Measurements from ENCODE around the gene BCS1L. TPM values are rescaled to one million over a fixed set of nuclear protein-coding genes. Genes with fewer than 3 reads are reported as not detected.

Gene BCS1L
- total and polyA plus RNA-seq, 12 donors = 16.1 to 97.9 (median 41.5) TPM

DNA sequence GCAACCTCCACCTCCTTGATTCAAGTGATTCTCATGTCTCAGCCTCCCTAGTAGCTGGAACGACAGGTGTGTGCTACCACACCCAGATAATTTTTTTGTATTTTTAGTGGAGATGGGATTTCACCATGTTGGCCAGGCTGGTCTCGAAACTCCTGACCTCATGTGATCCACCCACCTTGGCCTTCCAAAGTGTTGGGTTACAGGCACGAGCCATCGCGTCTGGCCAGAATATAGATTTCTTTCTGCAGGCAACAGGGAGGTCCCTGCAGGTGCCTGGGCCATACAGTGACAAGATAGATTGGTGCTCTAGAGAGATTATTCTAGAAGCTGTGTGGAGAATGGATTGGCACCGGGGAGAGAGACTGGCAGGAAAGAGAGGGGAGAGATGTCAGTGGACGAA is 38.5 kb upstream of the BCS1L start:
- Histone ChIP-seq H3K4me1 (replicated peaks in 1 of 2) (no peaks in the 10 kb centered on the region), H3K4me3 (no peak overlapping the region), H3K36me3 (replicated peaks in 1 of 2) (no peaks in the 10 kb centered on the region), H3K9me3 (replicated peaks in 1 of 3) (no peaks in the 10 kb centered on the region), H3K27me3 (no peaks in the 10 kb centered on the region), H3K27ac (no peak overlapping the region)
- no peak for DNase-seq
- intact Hi-C loops (cut with DNase I) = no loop called here
- WGBS, 4 donors = 77 to 96% (median 80%) methylated on average over 3 to 7 of the region's 7 CpGs
- TF ChIP-seq CTCF (IDR thresholded peaks at IDR 0.05) (no peak), POLR2A (IDR thresholded peaks at IDR 0.05) (no peak)

DNA sequence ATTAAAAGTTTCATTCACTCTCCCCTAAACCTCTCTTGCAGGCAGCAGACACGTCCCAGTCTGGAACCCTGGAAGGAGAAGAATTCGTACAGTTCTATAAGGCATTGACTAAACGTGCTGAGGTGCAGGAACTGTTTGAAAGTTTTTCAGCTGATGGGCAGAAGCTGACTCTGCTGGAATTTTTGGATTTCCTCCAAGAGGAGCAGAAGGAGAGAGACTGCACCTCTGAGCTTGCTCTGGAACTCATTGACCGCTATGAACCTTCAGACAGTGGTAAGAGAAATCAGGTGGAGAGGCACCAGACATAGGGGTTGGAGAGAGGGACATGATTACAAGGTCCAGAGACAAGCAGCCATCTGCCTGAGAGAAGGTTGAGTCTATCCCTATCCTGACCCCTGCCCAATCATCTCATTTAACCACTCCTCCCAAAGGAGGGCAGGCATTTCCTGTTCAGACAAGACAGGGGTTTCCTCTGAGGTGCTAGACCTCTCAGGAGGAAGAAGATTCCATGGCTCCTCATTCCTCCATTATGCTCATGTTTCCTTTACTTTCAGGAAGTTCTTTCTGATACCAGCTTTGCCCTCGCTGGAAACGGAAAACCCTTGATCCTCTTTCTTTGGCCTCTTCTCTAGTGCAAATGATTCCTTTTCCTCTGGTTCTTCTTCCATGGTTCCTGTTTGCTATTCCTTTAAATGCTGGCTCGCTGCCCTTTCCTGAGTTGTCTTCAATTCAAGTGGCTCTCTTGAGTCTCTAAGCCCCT is 36.7 kb upstream of the BCS1L start:
- no peak overlapping the region for H3K27ac ChIP-seq
- H3K4me1 ChIP-seq (replicated peaks in 1 of 2) = no peaks in the 10 kb centered on the region
- 59 to 65% (median 61%) methylated on average over 7 of the region's 7 CpGs for WGBS, 4 donors
- TF ChIP-seq POLR2A (IDR thresholded peaks at IDR 0.05) (no peak), CTCF (IDR thresholded peaks at IDR 0.05) (no peak)
- H3K27me3 ChIP-seq = no peaks in the 10 kb centered on the region
- H3K9me3 ChIP-seq (replicated peaks in 1 of 3) = no peaks in the 10 kb centered on the region
- H3K36me3 ChIP-seq (replicated peaks in 1 of 2) = no peaks in the 10 kb centered on the region
- no peak overlapping the region for H3K4me3 ChIP-seq
- no peak for DNase-seq
- intact Hi-C loops (cut with DNase I) = no loop called here

DNA sequence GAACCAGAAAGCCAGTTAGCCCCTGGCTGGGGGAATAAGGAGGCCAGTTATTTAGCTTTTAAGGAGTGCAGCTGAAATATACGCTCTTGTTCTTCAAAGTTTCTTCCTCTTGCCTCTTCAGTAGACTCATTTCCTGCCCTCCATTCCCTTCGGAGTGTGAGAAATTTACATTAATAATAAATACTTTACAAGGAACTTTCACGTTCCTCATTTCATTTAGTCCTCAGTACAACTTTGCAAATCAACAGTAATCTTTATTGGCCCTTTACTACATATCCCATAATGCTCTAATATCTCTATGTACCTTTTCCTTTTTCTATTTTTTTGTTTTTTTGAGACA is 36.1 kb upstream of the BCS1L start:
- H3K9me3 ChIP-seq (replicated peaks in 1 of 3) = no peaks in the 10 kb centered on the region
- no peaks in the 10 kb centered on the region for H3K36me3 ChIP-seq (replicated peaks in 1 of 2)
- H3K27me3 ChIP-seq = no peaks in the 10 kb centered on the region
- intact Hi-C loops (cut with DNase I) = no loop called here
- TF ChIP-seq CTCF (IDR thresholded peaks at IDR 0.05) (no peak), POLR2A (IDR thresholded peaks at IDR 0.05) (no peak)
- H3K4me1 ChIP-seq (replicated peaks in 1 of 2) = no peaks in the 10 kb centered on the region
- DNase-seq = no peak
- 58 to 76% (median 69%) methylated on average over 3 of the region's 3 CpGs for WGBS, 4 donors
- no peak overlapping the region for H3K4me3 ChIP-seq
- H3K27ac ChIP-seq = no peak overlapping the region

DNA sequence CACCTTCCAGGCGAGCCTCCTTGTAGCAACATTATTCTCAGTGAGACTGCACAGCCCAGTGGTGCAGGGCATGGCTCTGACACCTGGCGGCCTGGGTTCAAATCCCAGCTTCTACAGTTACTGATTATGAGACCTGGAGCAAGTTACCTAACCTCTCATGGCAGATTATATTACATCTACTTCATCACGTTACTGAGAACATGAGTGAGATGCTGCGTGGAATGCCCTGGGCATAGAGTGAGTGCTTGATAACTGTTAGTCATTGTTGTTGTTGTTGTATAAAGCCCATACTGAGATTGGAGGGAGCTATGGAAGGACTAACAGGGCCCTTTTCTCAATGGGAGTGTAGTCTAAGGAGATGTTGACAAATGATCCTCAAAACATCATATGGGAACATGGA is 33.1 kb upstream of the BCS1L start:
- DNase-seq = no peak
- Histone ChIP-seq H3K4me3 (no peak overlapping the region), H3K9me3 (replicated peaks in 1 of 3) (no peaks in the 10 kb centered on the region), H3K4me1 (replicated peaks in 1 of 2) (no peaks in the 10 kb centered on the region), H3K27me3 (no peaks in the 10 kb centered on the region), H3K36me3 (replicated peaks in 1 of 2) (no peaks in the 10 kb centered on the region), H3K27ac (no peak overlapping the region)
- WGBS, 4 donors = 75 to 96% (median 90%) methylated on average over 4 of the region's 4 CpGs
- TF ChIP-seq CTCF (IDR thresholded peaks at IDR 0.05) = no peak
- no peak for TF ChIP-seq POLR2A (IDR thresholded peaks at IDR 0.05)
- intact Hi-C loops (cut with DNase I) = no loop called here

Data from adrenal gland (tissue), 12 donors.